Epithelial cell of esophagus (primary cell): ENCODE data around the gene CEP63.

ENCODE experiments used
- DNase-seq: peaks from one replicate; pipeline ENCODE4 v3.0.0; 2010; ENCODE audit warnings: low read depth
- H3K4me3 ChIP-seq: 2 replicates; pipeline ENCODE4 v1.5.1; 2011; ENCODE audit warnings: mild to moderate bottlenecking, low read length, control low read depth
- CTCF ChIP-seq: IDR thresholded peaks from 2 replicates; pipeline ENCODE4 v1.5.1; 2011; ENCODE audit warnings: low read depth, mild to moderate bottlenecking, low read length, control low read depth, inconsistent platforms; ENCODE audit not compliant: insufficient read depth; ENCODE audit errors: missing control alignments

CEP63 gene

GRCh38 chr3:134615743-134616142, 129.9 kb downstream of the CEP63 start:
- H3K4me3 ChIP-seq: no peak overlapping the region
- no peak for TF ChIP-seq CTCF
- DNase-seq: no peak

- no peak for DNase-seq
- no peak overlapping the region for H3K4me3 ChIP-seq
- no peak for TF ChIP-seq CTCF
Observed at GRCh38 chr3:134617608-134618477, 132.0 kb downstream of the CEP63 start.

GRCh38 chr3:134618478-134619300, 132.8 kb downstream of the CEP63 start:
- DNase-seq: no peak
- no peak overlapping the region for H3K4me3 ChIP-seq
- no peak for TF ChIP-seq CTCF

- TF ChIP-seq CTCF: no peak
- no peak for DNase-seq
- no peak overlapping the region for H3K4me3 ChIP-seq
Observed at GRCh38 chr3:134619301-134619615, 133.4 kb downstream of the CEP63 start.

- no peak for TF ChIP-seq CTCF
- DNase-seq: no peak
- no peak overlapping the region for H3K4me3 ChIP-seq
Observed at GRCh38 chr3:134619884-134620445, 134.1 kb downstream of the CEP63 start.

- no peak for DNase-seq
- H3K4me3 ChIP-seq: no peak overlapping the region
- TF ChIP-seq CTCF: no peak
Observed at GRCh38 chr3:134620476-134621115, 134.7 kb downstream of the CEP63 start.
